ENCODE measurements around the gene HSPG2. TPM values are rescaled to one million over a fixed set of nuclear protein-coding genes. Genes with fewer than 3 reads are reported as not detected.

The HSPG2 gene
- total RNA-seq, 2 experiments from 2014 or later = 1.7 to 2.3 TPM

GRCh38 chr1:21853131-21853427 lies 84.0 kb downstream of the HSPG2 start:
- POLR2A ChIA-PET = no interaction called here
- CTCF ChIA-PET = no interaction called here

GRCh38 chr1:21852282-21853130 lies 84.6 kb downstream of the HSPG2 start:
- ChIA-PET POLR2A (no interaction called here), CTCF (no interaction called here)

- CTCF ChIA-PET = no interaction called here
- POLR2A ChIA-PET = no interaction called here
Measured at GRCh38 chr1:21851430-21852250, 85.5 kb downstream of the HSPG2 start.

- ChIA-PET POLR2A (interaction anchor here (0.6 kb wide), 1 partner anchor 13 kb away, joined by 3 read pairs; no protein-coding TSS in a partner anchor), CTCF (interaction anchor here (0.5 kb wide), 1 partner anchor 42 kb away, joined by 5 read pairs; no protein-coding TSS in a partner anchor)
Measured at GRCh38 chr1:21849909-21850576, 87.1 kb downstream of the HSPG2 start.

GRCh38 chr1:21848524-21849174 lies 88.5 kb downstream of the HSPG2 start:
- POLR2A ChIA-PET = no interaction called here

GRCh38 chr1:21847223-21848205 lies 89.6 kb downstream of the HSPG2 start:
- POLR2A ChIA-PET = no interaction called here

More at GRCh38 chr1:21848524-21849174, 88.5 kb downstream of the HSPG2 start:
- CTCF ChIA-PET = no interaction called here

GRCh38 chr1:21845646-21846641 lies 91.2 kb downstream of the HSPG2 start:
- POLR2A ChIA-PET = no interaction called here
- CTCF ChIA-PET = interaction anchor here (0.6 to 0.7 kb wide), 2 partner anchors 63 to 215 kb away, joined by 3 read pairs; no protein-coding TSS in a partner anchor

More at GRCh38 chr1:21847223-21848205, 89.6 kb downstream of the HSPG2 start:
- CTCF ChIA-PET = no interaction called here

GRCh38 chr1:21843996-21844395 lies 93.1 kb downstream of the HSPG2 start:
- CTCF ChIA-PET = no interaction called here
- POLR2A ChIA-PET = no interaction called here

- CTCF ChIA-PET = no interaction called here
- POLR2A ChIA-PET = no interaction called here
Measured at GRCh38 chr1:21843208-21843607, 93.9 kb downstream of the HSPG2 start.

GRCh38 chr1:21842606-21843162 lies 94.4 kb downstream of the HSPG2 start:
- ChIA-PET CTCF (no interaction called here), POLR2A (no interaction called here)

GRCh38 chr1:21841852-21842466 lies 95.2 kb downstream of the HSPG2 start:
- CTCF ChIA-PET = no interaction called here

GRCh38 chr1:21840981-21841380 lies 96.1 kb downstream of the HSPG2 start:
- ChIA-PET POLR2A (no interaction called here), CTCF (no interaction called here)

More at GRCh38 chr1:21841852-21842466, 95.2 kb downstream of the HSPG2 start:
- POLR2A ChIA-PET = no interaction called here

GRCh38 chr1:21839337-21840037 lies 97.6 kb downstream of the HSPG2 start:
- ChIA-PET CTCF (no interaction called here), POLR2A (no interaction called here)

GRCh38 chr1:21838359-21839157 lies 98.6 kb downstream of the HSPG2 start:
- ChIA-PET POLR2A (no interaction called here), CTCF (no interaction called here)

- ChIA-PET POLR2A (no interaction called here), CTCF (no interaction called here)
Measured at GRCh38 chr1:21837476-21837875, 99.6 kb downstream of the HSPG2 start.

GRCh38 chr1:21836729-21837128 lies 100.4 kb downstream of the HSPG2 start:
- ChIA-PET CTCF (no interaction called here), POLR2A (interaction anchor here (0.6 kb wide), 1 partner anchor 14 kb away, joined by 3 read pairs; no protein-coding TSS in a partner anchor)

All from activated CD8-positive, alpha-beta memory T cell treated with anti-CD3 and anti-CD28 coated beads for 36 hours (primary cell).